ENCODE data around the gene RFT1.

The RFT1 gene

GRCh38 chr3:53139906-53140846, 9.9 kb upstream of the RFT1 start:
- H3K4me1 ChIP-seq: peaks cover 14 to 85% (median 51%) of the 10 kb centered on the region in 10 experiments
- H3K36me3 ChIP-seq: no peaks in the 10 kb centered on the region
- no peak for TF ChIP-seq Cebpa-rat (IDR thresholded peaks at IDR 0.05)
- H4K20me1 ChIP-seq: no peaks in the 10 kb centered on the region
- peak overlapping the region; percentile 42 to 93 (median 80) for H3K4me2 ChIP-seq
- peak overlapping the region in 4 of 11 experiments; percentile 1 to 86 (median 59); a peak in 2 of 22 replicates for H3K27ac ChIP-seq
- H3K27me3 ChIP-seq: no peaks in the 10 kb centered on the region
- no peaks in the 10 kb centered on the region for H3K9me3 ChIP-seq (replicated peaks in 1 of 11)
- H3K4me3 ChIP-seq: no peak overlapping the region
- H3K9ac ChIP-seq: peak overlapping the region in 1 of 11 experiments; percentile 2; a peak in 1 of 22 replicates

- Histone ChIP-seq H3K4me1 (peaks cover 14 to 76% (median 37%) of the 10 kb centered on the region in 10 experiments), H3K36me3 (no peaks in the 10 kb centered on the region), H3K9me3 (replicated peaks in 1 of 11) (no peaks in the 10 kb centered on the region), H3K4me3 (no peak overlapping the region), H4K20me1 (no peaks in the 10 kb centered on the region), H3K4me2 (peak overlapping the region in 3 of 11 experiments; percentile 22 to 25 (median 23); a peak in 3 of 22 replicates), H3K27ac (peak overlapping the region in 1 of 11 experiments; percentile 45; a peak in 1 of 22 replicates), H3K27me3 (no peaks in the 10 kb centered on the region), H3K9ac (no peak overlapping the region)
- no peak for TF ChIP-seq Cebpa-rat (IDR thresholded peaks at IDR 0.05)
Measured at GRCh38 chr3:53137835-53138446, 7.7 kb upstream of the RFT1 start.

- peak overlapping the region in 1 of 11 experiments; percentile 45; a peak in 1 of 22 replicates for H3K27ac ChIP-seq
- H3K9me3 ChIP-seq (replicated peaks in 1 of 11): no peaks in the 10 kb centered on the region
- peaks cover 14 to 76% (median 30%) of the 10 kb centered on the region in 10 experiments for H3K4me1 ChIP-seq
- H3K4me3 ChIP-seq: no peak overlapping the region
- H3K9ac ChIP-seq: no peak overlapping the region
- H3K36me3 ChIP-seq: no peaks in the 10 kb centered on the region
- no peaks in the 10 kb centered on the region for H4K20me1 ChIP-seq
- peak overlapping the region in 3 of 11 experiments; percentile 22 to 25 (median 23); a peak in 4 of 22 replicates for H3K4me2 ChIP-seq
- no peak for TF ChIP-seq Cebpa-rat (IDR thresholded peaks at IDR 0.05)
- no peaks in the 10 kb centered on the region for H3K27me3 ChIP-seq
Measured at GRCh38 chr3:53137221-53137620, 7.0 kb upstream of the RFT1 start.

GRCh38 chr3:53134631-53135232, 4.5 kb upstream of the RFT1 start:
- no peak overlapping the region for H3K9ac ChIP-seq

GRCh38 chr3:53132347-53132746, 2.1 kb upstream of the RFT1 start:
- Histone ChIP-seq H3K4me2 (peak overlapping the region in 4 of 11 experiments; percentile 88 to 96 (median 96); a peak in 6 of 22 replicates), H4K20me1 (no peaks in the 10 kb centered on the region), H3K4me1 (peaks cover 20 to 62% (median 30%) of the 10 kb centered on the region in 10 experiments), H3K4me3 (no peak overlapping the region), H3K27me3 (no peaks in the 10 kb centered on the region), H3K36me3 (0 out of 22 replicates have a peak, but pooled peaks cover 0 to 5% (median 0%) of the 10 kb centered on the region in 11 experiments), H3K9ac (no peak overlapping the region), H3K9me3 (replicated peaks in 1 of 11) (no peaks in the 10 kb centered on the region), H3K27ac (peak overlapping the region in 3 of 11 experiments; percentile 23 to 94 (median 90); a peak in 3 of 22 replicates)
- no peak for TF ChIP-seq Cebpa-rat (IDR thresholded peaks at IDR 0.05)

More at GRCh38 chr3:53134631-53135232, 4.5 kb upstream of the RFT1 start:
- Histone ChIP-seq H3K27me3 (no peaks in the 10 kb centered on the region), H3K36me3 (no peaks in the 10 kb centered on the region), H3K4me1 (peaks cover 9 to 68% (median 19%) of the 10 kb centered on the region in 10 experiments; a peak in 19 of 20 replicates), H3K4me2 (peak overlapping the region in 2 of 11 experiments; percentile 14 to 24; a peak in 2 of 22 replicates), H4K20me1 (no peaks in the 10 kb centered on the region), H3K9me3 (replicated peaks in 1 of 11) (no peaks in the 10 kb centered on the region), H3K27ac (no peak overlapping the region), H3K4me3 (no peak overlapping the region)
- no peak for TF ChIP-seq Cebpa-rat (IDR thresholded peaks at IDR 0.05)

GRCh38 chr3:53131096-53131495, 861 bp upstream of the RFT1 start:
- Histone ChIP-seq H3K4me1 (peaks cover 22 to 55% (median 33%) of the 10 kb centered on the region in 10 experiments), H3K4me2 (peak overlapping the region; percentile 76 to 98 (median 88)), H3K36me3 (peaks cover 1 to 17% (median 6%) of the 10 kb centered on the region in 11 experiments; a peak in 20 of 22 replicates), H3K27ac (peak overlapping the region; percentile 85 to 96 (median 91)), H3K9ac (peak overlapping the region; percentile 86 to 97 (median 92)), H3K9me3 (replicated peaks in 1 of 11) (no peaks in the 10 kb centered on the region), H3K27me3 (no peaks in the 10 kb centered on the region), H4K20me1 (no peaks in the 10 kb centered on the region), H3K4me3 (peak overlapping the region; percentile 78 to 97 (median 90); a peak in 18 of 20 replicates)
- no peak for TF ChIP-seq Cebpa-rat (IDR thresholded peaks at IDR 0.05)

- Histone ChIP-seq H3K9ac (peak overlapping the region; percentile 86 to 97 (median 92)), H4K20me1 (no peaks in the 10 kb centered on the region; a peak in 1 of 22 replicates), H3K4me1 (peaks cover 22 to 46% (median 33%) of the 10 kb centered on the region in 10 experiments), H3K36me3 (peaks cover 19 to 35% (median 23%) of the 10 kb centered on the region in 11 experiments), H3K4me2 (peak overlapping the region; percentile 76 to 98 (median 88)), H3K27ac (peak overlapping the region; percentile 85 to 96 (median 91); a peak in 21 of 22 replicates), H3K27me3 (no peaks in the 10 kb centered on the region), H3K9me3 (replicated peaks in 1 of 11) (no peaks in the 10 kb centered on the region), H3K4me3 (peak overlapping the region; percentile 78 to 97 (median 90))
- no peak for TF ChIP-seq Cebpa-rat (IDR thresholded peaks at IDR 0.05)
Measured at GRCh38 chr3:53129344-53129743, 891 bp downstream of the RFT1 start.

GRCh38 chr3:53126601-53127000, 3.6 kb downstream of the RFT1 start:
- no peak overlapping the region for H3K27ac ChIP-seq
- no peak for TF ChIP-seq Cebpa-rat (IDR thresholded peaks at IDR 0.05)
- H3K27me3 ChIP-seq: no peaks in the 10 kb centered on the region
- H3K36me3 ChIP-seq: peaks cover 46 to 62% (median 51%) of the 10 kb centered on the region in 11 experiments
- H3K9ac ChIP-seq: no peak overlapping the region
- H3K9me3 ChIP-seq (replicated peaks in 1 of 11): no peaks in the 10 kb centered on the region
- H3K4me1 ChIP-seq: peaks cover 22 to 48% (median 31%) of the 10 kb centered on the region in 10 experiments
- no peaks in the 10 kb centered on the region; a peak in 1 of 22 replicates for H4K20me1 ChIP-seq
- no peak overlapping the region; a peak in 2 of 22 replicates for H3K4me2 ChIP-seq
- no peak overlapping the region for H3K4me3 ChIP-seq
